ENCODE results near the gene ZFP69.
A peak's percentile ranks its signal among the peaks of the same experiment; 100 is the strongest.
"Not testable (repeated sequence)": the region's sequence is repeated elsewhere in the genome, so short reads cannot be mapped to it uniquely, and the experiment has no call there.

ZFP69 gene

GRCh38 chr1:40469327-40469726 is 7.8 kb upstream of the ZFP69 start:
- TF ChIP-seq CTCF (IDR thresholded peaks at IDR 0.05; ENCODE audit: low read depth, low read length) = no peak
- no peak overlapping the region for H3K4me3 ChIP-seq (ENCODE audit: low read depth, low read length)

- TF ChIP-seq CTCF (IDR thresholded peaks at IDR 0.05; ENCODE audit: low read depth, low read length) = no peak
- no peak overlapping the region for H3K4me3 ChIP-seq (ENCODE audit: low read depth, low read length)
Measured at GRCh38 chr1:40475268-40475667, 1.8 kb upstream of the ZFP69 start.

GRCh38 chr1:40477678-40478053 is 576 bp downstream of the ZFP69 start:
- TF ChIP-seq CTCF (IDR thresholded peaks at IDR 0.05; ENCODE audit: low read depth, low read length) = no peak
- H3K4me3 ChIP-seq (ENCODE audit: low read depth, low read length) = peak overlapping the region; percentile 77

GRCh38 chr1:40478276-40478675 is 1.2 kb downstream of the ZFP69 start:
- H3K4me3 ChIP-seq (ENCODE audit: low read depth, low read length) = peak overlapping the region; percentile 77

GRCh38 chr1:40479156-40479555 is 2.1 kb downstream of the ZFP69 start:
- TF ChIP-seq CTCF (IDR thresholded peaks at IDR 0.05; ENCODE audit: low read depth, low read length) = no peak
- H3K4me3 ChIP-seq (ENCODE audit: low read depth, low read length) = no peak overlapping the region

More at GRCh38 chr1:40478276-40478675, 1.2 kb downstream of the ZFP69 start:
- TF ChIP-seq CTCF (IDR thresholded peaks at IDR 0.05; ENCODE audit: low read depth, low read length) = no peak

- no peak for TF ChIP-seq CTCF (IDR thresholded peaks at IDR 0.05; ENCODE audit: low read depth, low read length)
- no peak overlapping the region for H3K4me3 ChIP-seq (ENCODE audit: low read depth, low read length)
Measured at GRCh38 chr1:40495315-40495903, 18.3 kb downstream of the ZFP69 start.

GRCh38 chr1:40502651-40503050 is 25.6 kb downstream of the ZFP69 start:
- not testable (repeated sequence) for H3K4me3 ChIP-seq (ENCODE audit: low read depth, low read length)

- TF ChIP-seq CTCF (IDR thresholded peaks at IDR 0.05; ENCODE audit: low read depth, low read length) = no peak
- peak overlapping the region; percentile 77 for H3K4me3 ChIP-seq (ENCODE audit: low read depth, low read length)
Measured at GRCh38 chr1:40507973-40508372, 30.9 kb downstream of the ZFP69 start.

Measured in WI38 (cell line).